Measurements from ENCODE around the gene APEX1. TPM values are rescaled to one million over a fixed set of nuclear protein-coding genes. Genes with fewer than 3 reads are reported as not detected.

APEX1 gene
- total RNA-seq, 1 donor from 2014 or later, result 95.5 TPM

- no peaks in the 10 kb centered on the region for H3K36me3 ChIP-seq
- H3K27me3 ChIP-seq, result no peaks in the 10 kb centered on the region
- DNase-seq (ENCODE audit: extremely low spot score in 2 of 2), result no peak
- peaks cover 9% of the 10 kb centered on the region for H3K4me1 ChIP-seq
- no peak overlapping the region for H3K27ac ChIP-seq
- intact Hi-C loops (cut with DNase I), result no loop called here
- H3K4me3 ChIP-seq, result no peak overlapping the region
- TF ChIP-seq POLR2AphosphoS5 (IDR thresholded peaks at IDR 0.05; ENCODE audit: insufficient read depth in 1 of 2, low read depth in 1 of 2), result no peak
- no peak for TF ChIP-seq CTCF (IDR thresholded peaks at IDR 0.05)
- no peak for TF ChIP-seq POLR2A (IDR thresholded peaks at IDR 0.05)
- H3K9me3 ChIP-seq, result no peaks in the 10 kb centered on the region
These were observed 27.6 kb upstream of the APEX1 start for GRCh38 chr14:20427231-20428009.

GRCh38 chr14:20428010-20428365 is 27.0 kb upstream of the APEX1 start:
- Histone ChIP-seq H3K27me3 (no peaks in the 10 kb centered on the region), H3K4me3 (no peak overlapping the region), H3K27ac (no peak overlapping the region), H3K36me3 (no peaks in the 10 kb centered on the region), H3K4me1 (peaks cover 9% of the 10 kb centered on the region), H3K9me3 (no peaks in the 10 kb centered on the region)
- intact Hi-C loops (cut with DNase I), result no loop called here
- DNase-seq (ENCODE audit: extremely low spot score in 2 of 2), result no peak
- TF ChIP-seq CTCF (IDR thresholded peaks at IDR 0.05) (no peak), POLR2A (IDR thresholded peaks at IDR 0.05) (no peak), POLR2AphosphoS5 (IDR thresholded peaks at IDR 0.05; ENCODE audit: insufficient read depth in 1 of 2, low read depth in 1 of 2) (no peak)

GRCh38 chr14:20428802-20429201 is 26.2 kb upstream of the APEX1 start:
- Histone ChIP-seq H3K4me3 (no peak overlapping the region), H3K9me3 (no peaks in the 10 kb centered on the region), H3K27ac (no peak overlapping the region), H3K4me1 (peaks cover 9% of the 10 kb centered on the region), H3K36me3 (no peaks in the 10 kb centered on the region), H3K27me3 (no peaks in the 10 kb centered on the region)
- intact Hi-C loops (cut with DNase I), result no loop called here
- no peak for DNase-seq (ENCODE audit: extremely low spot score in 2 of 2)
- no peak for TF ChIP-seq CTCF (IDR thresholded peaks at IDR 0.05)
- TF ChIP-seq POLR2AphosphoS5 (IDR thresholded peaks at IDR 0.05; ENCODE audit: insufficient read depth in 1 of 2, low read depth in 1 of 2), result no peak
- no peak for TF ChIP-seq POLR2A (IDR thresholded peaks at IDR 0.05)

GRCh38 chr14:20429801-20430669 is 25.0 kb upstream of the APEX1 start:
- TF ChIP-seq POLR2A (IDR thresholded peaks at IDR 0.05) (no peak), POLR2AphosphoS5 (IDR thresholded peaks at IDR 0.05; ENCODE audit: insufficient read depth in 1 of 2, low read depth in 1 of 2) (no peak), CTCF (IDR thresholded peaks at IDR 0.05) (no peak)
- Histone ChIP-seq H3K4me3 (no peak overlapping the region), H3K27me3 (no peaks in the 10 kb centered on the region), H3K27ac (no peak overlapping the region), H3K9me3 (no peaks in the 10 kb centered on the region), H3K36me3 (no peaks in the 10 kb centered on the region), H3K4me1 (peaks cover 19% of the 10 kb centered on the region)
- no peak for DNase-seq (ENCODE audit: extremely low spot score in 2 of 2)
- intact Hi-C loops (cut with DNase I), result no loop called here

Measured in vagina (tissue), 2 donors.